K562 (cell line): ENCODE results near the gene CLEC2D. TPM values are rescaled to one million over a fixed set of nuclear protein-coding genes. Genes with fewer than 3 reads are reported as not detected.

Experiments
- ATAC-seq: fragments of 200-7000 bp; cut with Tn5 transposase; 3 replicates; pipeline ENCODE4 v1.9.1; 2020; ENCODE audit warnings: moderate library complexity
- BruUV-seq: library from RNA; stranded (reverse); fragments of 400-500 nt; replicated peaks from 2 replicates; lab custom pipeline; 2021; lab: Mats Ljungman, UMichigan
- CTCF ChIA-PET: fragments of 300-600 bp; formaldehyde crosslinking; extraction: SDS; loops from one replicate; lab custom pipeline; 2021; ENCODE audit warnings: low intra/inter-chr PET ratio; lab: Yijun Ruan, JAX
- POLR2A ChIA-PET: fragments of 300-600, 350-650 bp; sonication (Branson Sonifier 250); formaldehyde crosslinking; extraction: SDS; loops from one replicate; lab custom pipeline; 2021; ENCODE audit warnings: antibody characterized with exemption, inconsistent platforms; lab: Yijun Ruan, JAX
- DNase-seq, 4 experiments: peaks; one replicate each; pipeline versions ENCODE4 v3.0.0 to v3.0.0-alpha.2; 2011 to 2018; ENCODE audit warnings: low spot score in 3 of 4, mixed read lengths in 3 of 4; ENCODE audit errors: extremely low read depth in 1 of 4
- FAIRE-seq: peaks from 2 replicates; lab custom pipeline; 2011; peaks lifted over from hg19 to GRCh38; lab: Jason Lieb, UNC
- H2AFZ ChIP-seq: 2 replicates; pipeline ENCODE4 v1.6.0; 2011; ENCODE audit warnings: low read depth, low read length, control low read depth, inconsistent platforms
- H3K27ac ChIP-seq: fragments of 200-600 bp; 3 replicates; pipeline ENCODE4 v1.8.0; 2011; ENCODE audit warnings: low read depth, mild to moderate bottlenecking, control low read depth, inconsistent platforms, low read length, moderate library complexity, mixed read lengths; ENCODE audit errors: extremely low read depth
- H3K27me3 ChIP-seq, 2 experiments: fragments of 300-600 bp in 1 of 2; 2 replicates in 1 of 2; 3 replicates in 1 of 2; pipeline versions ENCODE4 v1.6.0 to v1.8.0; 2011; ENCODE audit warnings: inconsistent platforms in 2 of 2, low read length in 2 of 2, mild to moderate bottlenecking in 1 of 2, mixed read lengths in 1 of 2, moderate library complexity in 1 of 2; ENCODE audit not compliant: control insufficient read depth in 2 of 2, insufficient read depth in 2 of 2
- H3K36me3 ChIP-seq: fragments of 300-600 bp; 3 replicates; pipeline ENCODE4 v1.8.0; 2011; ENCODE audit warnings: mild to moderate bottlenecking, low read length, inconsistent platforms; ENCODE audit not compliant: control insufficient read depth, insufficient read depth
- H3K4me1 ChIP-seq, 2 experiments: fragments of 200-600 bp in 1 of 2; replicated peaks in 1 of 2; 2 replicates in 1 of 2; 3 replicates in 1 of 2; pipeline versions ENCODE4 v1.5.1 to v1.8.0; 2011; ENCODE audit warnings: inconsistent platforms in 2 of 2, low read length in 2 of 2, mild to moderate bottlenecking in 1 of 2, mixed read lengths in 1 of 2, moderate library complexity in 1 of 2; ENCODE audit not compliant: control insufficient read depth in 2 of 2, insufficient read depth in 2 of 2
- H3K4me2 ChIP-seq: 2 replicates; pipeline ENCODE4 v1.6.1; 2011; ENCODE audit warnings: low read length, control low read depth, inconsistent platforms, mixed read lengths; ENCODE audit not compliant: insufficient read depth
- H3K4me3 ChIP-seq: fragments of 200-600 bp; sonication (generic), shearing (Covaris generic); 2 replicates; pipeline ENCODE4 v1.5.1; 2016; ENCODE audit warnings: control low read depth, inconsistent platforms
- H3K79me2 ChIP-seq: fragments of 200-600 bp; 3 replicates; pipeline ENCODE4 v1.8.0; 2011; ENCODE audit warnings: low read length, inconsistent platforms; ENCODE audit not compliant: control insufficient read depth, insufficient read depth
- H3K9ac ChIP-seq, 2 experiments: 2 replicates each; pipeline versions ENCODE4 v1.6.0 to v1.6.1; 2011; ENCODE audit warnings: low read depth in 2 of 2, low read length in 2 of 2, control low read depth in 1 of 2, inconsistent platforms in 1 of 2, mild to moderate bottlenecking in 1 of 2, mixed read lengths in 1 of 2; ENCODE audit not compliant: insufficient read depth in 1 of 2
- H3K9me1 ChIP-seq: one replicate; pipeline ENCODE4 v1.6.0; 2011; ENCODE audit warnings: inconsistent platforms, mild to moderate bottlenecking, low read length, moderate library complexity; ENCODE audit not compliant: control insufficient read depth, insufficient read depth
- H3K9me3 ChIP-seq: replicated peaks from 2 replicates; pipeline ENCODE4 v1.5.1; 2011; ENCODE audit warnings: low read depth, low read length, inconsistent platforms; ENCODE audit not compliant: control insufficient read depth, insufficient read depth
- H4K20me1 ChIP-seq: replicated peaks from 2 replicates; pipeline ENCODE4 v1.6.1; 2011; ENCODE audit warnings: low read length, inconsistent platforms, mixed read lengths; ENCODE audit not compliant: control insufficient read depth, insufficient read depth
- CHAMP1 ChIP-seq: fragments of 450-650 bp; IDR thresholded peaks from 2 replicates; pipeline ENCODE4 v1.6.1; 2016; ENCODE audit warnings: mild to moderate bottlenecking
- EHMT2 ChIP-seq: fragments of 450-650 bp; IDR thresholded peaks from 2 replicates; pipeline ENCODE4 v1.6.1; 2018; ENCODE audit warnings: antibody characterized with exemption
- FOXA1 ChIP-seq: fragments of 450-650 bp; IDR thresholded peaks from 2 replicates; pipeline ENCODE4 v1.6.1; 2016; ENCODE audit warnings: mild to moderate bottlenecking, borderline replicate concordance
- HNRNPUL1 ChIP-seq: fragments of 200-400 bp; formaldehyde crosslinking; IDR thresholded peaks from 2 replicates; pipeline ENCODE4 v1.6.1; 2017; ENCODE audit warnings: low read length
- KDM5B ChIP-seq: fragments of 200-600 bp; sonication (generic); IDR thresholded peaks from 2 replicates; pipeline ENCODE4 v1.6.1; 2012; ENCODE audit warnings: low read depth, mild to moderate bottlenecking, moderate library complexity, low read length, control low read depth, inconsistent platforms; ENCODE audit not compliant: insufficient replicate concordance
- NCOA2 ChIP-seq, 2 experiments: fragments of 450-650 bp; IDR thresholded peaks; 2 replicates each; pipeline ENCODE4 v1.6.1; 2018; ENCODE audit warnings: mild to moderate bottlenecking in 2 of 2, moderate library complexity in 1 of 2; ENCODE audit not compliant: partially characterized antibody in 2 of 2
- TAL1 ChIP-seq: fragments of 450-650 bp; IDR thresholded peaks from 2 replicates; pipeline ENCODE4 v1.6.1; 2016; ENCODE audit warnings: mild to moderate bottlenecking
- TCF7L2 ChIP-seq: fragments of 150-350 bp; IDR thresholded peaks from 2 replicates; pipeline ENCODE4 v1.6.1; 2016; ENCODE audit warnings: low read depth, mild to moderate bottlenecking, low read length, moderate library complexity
- ZKSCAN3 ChIP-seq: fragments of 250-450 bp; sonication (Bioruptor Pico); IDR thresholded peaks from 2 replicates; pipeline ENCODE4 v1.4.0; 2020
- ZNF324 ChIP-seq: fragments of 250-450 bp; sonication (Bioruptor Pico); IDR thresholded peaks from 2 replicates; pipeline ENCODE4 v1.4.0; 2020; ENCODE audit warnings: mild to moderate bottlenecking
- ZNF584 ChIP-seq: fragments of 200-800 bp; sonication (Bioruptor generic); IDR thresholded peaks from 2 replicates; pipeline ENCODE4 v1.6.1; 2016; ENCODE audit warnings: low read depth, mild to moderate bottlenecking, missing genetic modification characterization, missing compliant biosample characterization
- ZNF766 ChIP-seq: fragments of 200-800 bp; sonication (Bioruptor generic); conservative IDR thresholded peaks from 2 replicates; pipeline ENCODE4 v1.6.1; 2016; ENCODE audit warnings: missing genetic modification characterization, missing compliant biosample characterization
- WGBS: fragments of 100-300 bp; shearing (Covaris generic); methylation state at CpG from one replicate; pipeline ENCODE4 v1.1.6; 2016; ENCODE audit warnings: low coverage, mixed read lengths; ENCODE audit not compliant: insufficient coverage; ENCODE audit errors: missing lambda C conversion rate; 5-methylcytosine and 5-hydroxymethylcytosine counted together
- in situ Hi-C: fragments of 300-500 bp; cut with MboI; formaldehyde crosslinking; loops from 4 replicates; pipeline ENCODE4 v1.15.0; 2018; ENCODE audit warnings: inconsistent platforms, mixed read lengths
- intact Hi-C: fragments of 100-400 bp; cut with micrococcal nuclease; formaldehyde crosslinking; loops from 2 replicates; pipeline ENCODE4 v1.14.2; 2022
- polyA plus RNA-seq, 8 experiments: library from polyadenylated mRNA; depleted of rRNA in 4 of 8; stranded (reverse) in 5 of 8; unstranded in 3 of 8; fragments of >200 nt; fragmentation: Nextera tagmentation in 2 of 8; fragmentation: Illumina TruSeq in 1 of 8; extraction: Ambion mirVana in 2 of 8; extraction: Trizol in 1 of 8; gene quantifications; 2 replicates each; pipeline versions ENCODE4 v1.2.1 to v1.2.3, GENCODE V29; 2011 to 2014; ENCODE audit warnings: inconsistent platforms in 1 of 8, missing spikeins in 1 of 8
- total RNA-seq, 7 experiments: library from RNA; depleted of rRNA in 6 of 7; stranded (reverse); fragments of >200 nt in 6 of 7; fragmentation: Illumina TruSeq in 2 of 7; extraction: Trizol in 2 of 7; gene quantifications; 2 replicates each; pipeline versions ENCODE4 v1.2.1 to v1.2.3, GENCODE V29; 2011 to 2021; ENCODE audit warnings: low replicate concordance in 1 of 7
- TF ChIP-seq, protein P1 (sequence below): fragments of 450-650 bp; IDR thresholded peaks from 2 replicates; pipeline ENCODE4 v1.6.1; 2018; ENCODE audit not compliant: partially characterized antibody
- TF ChIP-seq, protein P2 (sequence below): fragments of 450-650 bp; IDR thresholded peaks from 2 replicates; pipeline ENCODE4 v1.7.1; 2018; ENCODE audit warnings: mild to moderate bottlenecking, low read depth; ENCODE audit not compliant: partially characterized antibody

CLEC2D gene
- total and polyA plus RNA-seq, 9 of the 15 experiments (the other 6 are each of a cell fraction or from before 2014, with no cell fraction given): 1.4 to 5.0 (median 2.2) TPM

GRCh38 chr12:9651265-9651729 lies 18.2 kb upstream of the CLEC2D start:
- no peak overlapping the region for H3K4me3 ChIP-seq
- peak overlapping the region; percentile 1; the same call in 1 of the 2 replicates for H2AFZ ChIP-seq
- in situ Hi-C loops (no loop called here), intact Hi-C loops (no loop called here)
- H3K9me3 ChIP-seq: no peaks in the 10 kb centered on the region
- peaks cover 0 to 5% of the 10 kb centered on the region in 2 experiments; a peak in 3 of 5 replicates for H3K4me1 ChIP-seq
- ATAC-seq: no peak
- no peaks in the 10 kb centered on the region for H3K9me1 ChIP-seq
- peak overlapping the region; percentile 92 for H3K27ac ChIP-seq
- ChIA-PET POLR2A (no interaction called here), CTCF (no interaction called here)
- H3K79me2 ChIP-seq: peaks cover 53% of the 10 kb centered on the region
- peak in 1 of 4 experiments; percentile 60 for DNase-seq
- WGBS: 17% methylated on average over 3 of the region's 3 CpGs
- peak overlapping the region; percentile 80 for H3K4me2 ChIP-seq
- H3K36me3 ChIP-seq: peaks cover 12% of the 10 kb centered on the region; the same call in 1 of the 3 replicates
- FAIRE-seq: peak; percentile 37
- BruUV-seq: no TSS peak
- no peaks in the 10 kb centered on the region for H3K27me3 ChIP-seq
- peak overlapping the region in 1 of 2 experiments; percentile 79; a peak in 3 of 4 replicates for H3K9ac ChIP-seq
- no peaks in the 10 kb centered on the region for H4K20me1 ChIP-seq
- TF ChIP-seq HNRNPUL1: no peak
- TF ChIP-seq, protein P1, sequence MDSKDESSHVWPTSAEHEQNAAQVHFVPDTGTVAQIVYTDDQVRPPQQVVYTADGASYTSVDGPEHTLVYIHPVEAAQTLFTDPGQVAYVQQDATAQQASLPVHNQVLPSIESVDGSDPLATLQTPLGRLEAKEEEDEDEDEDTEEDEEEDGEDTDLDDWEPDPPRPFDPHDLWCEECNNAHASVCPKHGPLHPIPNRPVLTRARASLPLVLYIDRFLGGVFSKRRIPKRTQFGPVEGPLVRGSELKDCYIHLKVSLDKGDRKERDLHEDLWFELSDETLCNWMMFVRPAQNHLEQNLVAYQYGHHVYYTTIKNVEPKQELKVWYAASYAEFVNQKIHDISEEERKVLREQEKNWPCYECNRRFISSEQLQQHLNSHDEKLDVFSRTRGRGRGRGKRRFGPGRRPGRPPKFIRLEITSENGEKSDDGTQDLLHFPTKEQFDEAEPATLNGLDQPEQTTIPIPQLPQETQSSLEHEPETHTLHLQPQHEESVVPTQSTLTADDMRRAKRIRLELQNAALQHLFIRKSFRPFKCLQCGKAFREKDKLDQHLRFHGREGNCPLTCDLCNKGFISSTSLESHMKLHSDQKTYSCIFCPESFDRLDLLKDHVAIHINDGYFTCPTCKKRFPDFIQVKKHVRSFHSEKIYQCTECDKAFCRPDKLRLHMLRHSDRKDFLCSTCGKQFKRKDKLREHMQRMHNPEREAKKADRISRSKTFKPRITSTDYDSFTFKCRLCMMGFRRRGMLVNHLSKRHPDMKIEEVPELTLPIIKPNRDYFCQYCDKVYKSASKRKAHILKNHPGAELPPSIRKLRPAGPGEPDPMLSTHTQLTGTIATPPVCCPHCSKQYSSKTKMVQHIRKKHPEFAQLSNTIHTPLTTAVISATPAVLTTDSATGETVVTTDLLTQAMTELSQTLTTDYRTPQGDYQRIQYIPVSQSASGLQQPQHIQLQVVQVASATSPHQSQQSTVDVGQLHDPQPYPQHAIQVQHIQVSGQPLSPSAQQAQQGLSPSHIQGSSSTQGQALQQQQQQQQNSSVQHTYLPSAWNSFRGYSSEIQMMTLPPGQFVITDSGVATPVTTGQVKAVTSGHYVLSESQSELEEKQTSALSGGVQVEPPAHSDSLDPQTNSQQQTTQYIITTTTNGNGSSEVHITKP: peak; percentile 58
- peak; percentile 31; the same call in 1 of the 2 replicates for TF ChIP-seq TAL1
- peak; percentile 88 for TF ChIP-seq CHAMP1
- TF ChIP-seq TCF7L2: no peak
- 0 out of 2 replicates have a peak, but pooled peaks have one; percentile 2 for TF ChIP-seq ZNF584 (CRISPR knock-in tag)
- TF ChIP-seq ZNF766 (CRISPR knock-in tag): 0 out of 2 replicates have a peak, but pooled peaks have one; percentile 28
- no peak for TF ChIP-seq FOXA1
- peak; percentile 25; the same call in 1 of the 2 replicates for TF ChIP-seq EHMT2
- no peak for TF ChIP-seq KDM5B
- no peak for TF ChIP-seq NCOA2 (IDR thresholded peaks at IDR 0.05; ENCODE audit: partially characterized antibody in 2 of 2)
- TF ChIP-seq, protein P2, sequence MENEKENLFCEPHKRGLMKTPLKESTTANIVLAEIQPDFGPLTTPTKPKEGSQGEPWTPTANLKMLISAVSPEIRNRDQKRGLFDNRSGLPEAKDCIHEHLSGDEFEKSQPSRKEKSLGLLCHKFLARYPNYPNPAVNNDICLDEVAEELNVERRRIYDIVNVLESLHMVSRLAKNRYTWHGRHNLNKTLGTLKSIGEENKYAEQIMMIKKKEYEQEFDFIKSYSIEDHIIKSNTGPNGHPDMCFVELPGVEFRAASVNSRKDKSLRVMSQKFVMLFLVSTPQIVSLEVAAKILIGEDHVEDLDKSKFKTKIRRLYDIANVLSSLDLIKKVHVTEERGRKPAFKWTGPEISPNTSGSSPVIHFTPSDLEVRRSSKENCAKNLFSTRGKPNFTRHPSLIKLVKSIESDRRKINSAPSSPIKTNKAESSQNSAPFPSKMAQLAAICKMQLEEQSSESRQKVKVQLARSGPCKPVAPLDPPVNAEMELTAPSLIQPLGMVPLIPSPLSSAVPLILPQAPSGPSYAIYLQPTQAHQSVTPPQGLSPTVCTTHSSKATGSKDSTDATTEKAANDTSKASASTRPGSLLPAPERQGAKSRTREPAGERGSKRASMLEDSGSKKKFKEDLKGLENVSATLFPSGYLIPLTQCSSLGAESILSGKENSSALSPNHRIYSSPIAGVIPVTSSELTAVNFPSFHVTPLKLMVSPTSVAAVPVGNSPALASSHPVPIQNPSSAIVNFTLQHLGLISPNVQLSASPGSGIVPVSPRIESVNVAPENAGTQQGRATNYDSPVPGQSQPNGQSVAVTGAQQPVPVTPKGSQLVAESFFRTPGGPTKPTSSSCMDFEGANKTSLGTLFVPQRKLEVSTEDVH: no peak
- no peak for TF ChIP-seq ZKSCAN3 (CRISPR knock-in tag)
- no peak for TF ChIP-seq ZNF324 (CRISPR knock-in tag)
